ENCODE results near the gene VSTM2B. TPM values are rescaled to one million over a fixed set of nuclear protein-coding genes. Genes with fewer than 3 reads are reported as not detected.

Gene VSTM2B
- total RNA-seq, 1 experiment from 2014 or later: not detected

GRCh38 chr19:29519931-29520330, 5.9 kb upstream of the VSTM2B start:
- POLR2A ChIA-PET: no interaction called here
- intact Hi-C loops (cut with micrococcal nuclease; ENCODE audit: unreplicated experiment): loop anchor here (10.0 kb wide), 2 partner anchors 55 to 255 kb away; no protein-coding TSS in a partner anchor
- H3K4me3 ChIP-seq (ENCODE audit: low read depth in 2 of 2, low read length in 2 of 2): no peak overlapping the region
- ATAC-seq: no peak
- no peaks in the 10 kb centered on the region for H3K36me3 ChIP-seq (ENCODE audit: control insufficient read depth, insufficient read depth, low read length)
- CTCF ChIA-PET: interaction anchor here (1.1 kb wide), 1 partner anchor 8 kb away, joined by 3 read pairs; no protein-coding TSS in a partner anchor
- no TSS peak for BruUV-seq (replicated peaks)
- no peak overlapping the region for H3K27ac ChIP-seq (ENCODE audit: low read length)
- in situ Hi-C loops (cut with HindIII; ENCODE audit: low pct_unique_long_range_greater_than_20kb, low sequenced_read_pairs): no loop called here
- TF ChIP-seq REST (IDR thresholded peaks at IDR 0.05; ENCODE audit: insufficient read depth in 1 of 2, low read depth in 2 of 2, low read length in 1 of 2): no peak
- TF ChIP-seq TCF7L2 (IDR thresholded peaks at IDR 0.05; ENCODE audit: low read depth, low read length): no peak
- no peak for TF ChIP-seq SIN3A (IDR thresholded peaks at IDR 0.05; ENCODE audit: borderline replicate concordance, insufficient read depth, low read depth, low read length)
- TF ChIP-seq CTCF (IDR thresholded peaks at IDR 0.05): no peak
- no peaks in the 10 kb centered on the region for H3K9me3 ChIP-seq (ENCODE audit: control insufficient read depth, insufficient read depth, low read depth, low read length)
- H3K27me3 ChIP-seq (ENCODE audit: control insufficient read depth, insufficient read depth, low read length): peaks cover 10% of the 10 kb centered on the region; the same call in 1 of the 2 replicates
- no peaks in the 10 kb centered on the region; the same call in 1 of the 2 replicates for H3K4me1 ChIP-seq (ENCODE audit: control insufficient read depth, insufficient read depth, low read length)
- DNase-seq (ENCODE audit: low read depth, low spot score): no peak

- H3K27ac ChIP-seq (ENCODE audit: low read length): no peak overlapping the region
- H3K4me3 ChIP-seq (ENCODE audit: low read depth in 2 of 2, low read length in 2 of 2): no peak overlapping the region
- no peaks in the 10 kb centered on the region for H3K9me3 ChIP-seq (ENCODE audit: control insufficient read depth, insufficient read depth, low read depth, low read length)
- ChIA-PET CTCF (no interaction called here), POLR2A (no interaction called here)
- ATAC-seq: no peak
- in situ Hi-C loops (cut with HindIII; ENCODE audit: low pct_unique_long_range_greater_than_20kb, low sequenced_read_pairs): no loop called here
- H3K36me3 ChIP-seq (ENCODE audit: control insufficient read depth, insufficient read depth, low read length): no peaks in the 10 kb centered on the region
- TF ChIP-seq POLR2AphosphoS5 (IDR thresholded peaks at IDR 0.05; ENCODE audit: low read depth, low read length) (no peak), SIN3A (IDR thresholded peaks at IDR 0.05; ENCODE audit: borderline replicate concordance, insufficient read depth, low read depth, low read length) (no peak), REST (IDR thresholded peaks at IDR 0.05; ENCODE audit: insufficient read depth in 1 of 2, low read depth in 2 of 2, low read length in 1 of 2) (no peak), CTCF (IDR thresholded peaks at IDR 0.05) (no peak), TCF7L2 (IDR thresholded peaks at IDR 0.05; ENCODE audit: low read depth, low read length) (no peak)
- intact Hi-C loops (cut with micrococcal nuclease; ENCODE audit: unreplicated experiment): loop anchor here (10.0 kb wide), 2 partner anchors 56 to 256 kb away; no protein-coding TSS in a partner anchor
- DNase-seq (ENCODE audit: low read depth, low spot score): no peak
- no peaks in the 10 kb centered on the region; the same call in 1 of the 2 replicates for H3K4me1 ChIP-seq (ENCODE audit: control insufficient read depth, insufficient read depth, low read length)
- no TSS peak for BruUV-seq (replicated peaks)
- peaks cover 10% of the 10 kb centered on the region; the same call in 1 of the 2 replicates for H3K27me3 ChIP-seq (ENCODE audit: control insufficient read depth, insufficient read depth, low read length)
Observed at GRCh38 chr19:29520390-29520789, 5.4 kb upstream of the VSTM2B start.
